Measurements from ENCODE around the gene NTN1. TPM values are rescaled to one million over a fixed set of nuclear protein-coding genes. Genes with fewer than 3 reads are reported as not detected.
A peak's percentile ranks its signal among the peaks of the same experiment; 100 is the strongest.

The NTN1 gene
- total RNA-seq, 2 donors from 2014 or later: 3.6 to 4.0 TPM

GRCh38 chr17:9271989-9272388 is 250.7 kb downstream of the NTN1 start:
- WGBS, 2 donors: 71 to 74% methylated on average over 8 of the region's 8 CpGs
- Histone ChIP-seq H3K36me3 (replicated peaks in 1 of 2; ENCODE audit: insufficient read depth in 1 of 2, low read depth in 2 of 2) (no peaks in the 10 kb centered on the region), H3K27ac (no peak overlapping the region), H3K27me3 (no peaks in the 10 kb centered on the region), H3K4me1 (no peaks in the 10 kb centered on the region), H3K9me3 (no peaks in the 10 kb centered on the region), H3K4me3 (no peak overlapping the region)
- intact Hi-C loops (cut with DNase I): loop anchor here (10.0 kb wide), 1 partner anchor 277 kb away; no protein-coding TSS in a partner anchor
- no peak for TF ChIP-seq CTCF (IDR thresholded peaks at IDR 0.05)
- no peak for TF ChIP-seq POLR2A (IDR thresholded peaks at IDR 0.05)
- DNase-seq: no peak
- ATAC-seq: no peak

- TF ChIP-seq POLR2A (IDR thresholded peaks at IDR 0.05) (no peak), CTCF (IDR thresholded peaks at IDR 0.05) (no peak)
- H3K9me3 ChIP-seq: no peaks in the 10 kb centered on the region
- 88 to 89% methylated on average over 22 of the region's 22 CpGs for WGBS, 2 donors
- H3K27ac ChIP-seq: no peak overlapping the region
- intact Hi-C loops (cut with DNase I): loop anchor here (10.0 kb wide), 1 partner anchor 278 kb away; no protein-coding TSS in a partner anchor
- H3K27me3 ChIP-seq: no peaks in the 10 kb centered on the region
- H3K36me3 ChIP-seq (replicated peaks in 1 of 2; ENCODE audit: insufficient read depth in 1 of 2, low read depth in 2 of 2): no peaks in the 10 kb centered on the region
- no peak for ATAC-seq
- no peak overlapping the region for H3K4me3 ChIP-seq
- no peaks in the 10 kb centered on the region for H3K4me1 ChIP-seq
- no peak for DNase-seq
Observed at GRCh38 chr17:9272501-9273200, 251.3 kb downstream of the NTN1 start.

DNA sequence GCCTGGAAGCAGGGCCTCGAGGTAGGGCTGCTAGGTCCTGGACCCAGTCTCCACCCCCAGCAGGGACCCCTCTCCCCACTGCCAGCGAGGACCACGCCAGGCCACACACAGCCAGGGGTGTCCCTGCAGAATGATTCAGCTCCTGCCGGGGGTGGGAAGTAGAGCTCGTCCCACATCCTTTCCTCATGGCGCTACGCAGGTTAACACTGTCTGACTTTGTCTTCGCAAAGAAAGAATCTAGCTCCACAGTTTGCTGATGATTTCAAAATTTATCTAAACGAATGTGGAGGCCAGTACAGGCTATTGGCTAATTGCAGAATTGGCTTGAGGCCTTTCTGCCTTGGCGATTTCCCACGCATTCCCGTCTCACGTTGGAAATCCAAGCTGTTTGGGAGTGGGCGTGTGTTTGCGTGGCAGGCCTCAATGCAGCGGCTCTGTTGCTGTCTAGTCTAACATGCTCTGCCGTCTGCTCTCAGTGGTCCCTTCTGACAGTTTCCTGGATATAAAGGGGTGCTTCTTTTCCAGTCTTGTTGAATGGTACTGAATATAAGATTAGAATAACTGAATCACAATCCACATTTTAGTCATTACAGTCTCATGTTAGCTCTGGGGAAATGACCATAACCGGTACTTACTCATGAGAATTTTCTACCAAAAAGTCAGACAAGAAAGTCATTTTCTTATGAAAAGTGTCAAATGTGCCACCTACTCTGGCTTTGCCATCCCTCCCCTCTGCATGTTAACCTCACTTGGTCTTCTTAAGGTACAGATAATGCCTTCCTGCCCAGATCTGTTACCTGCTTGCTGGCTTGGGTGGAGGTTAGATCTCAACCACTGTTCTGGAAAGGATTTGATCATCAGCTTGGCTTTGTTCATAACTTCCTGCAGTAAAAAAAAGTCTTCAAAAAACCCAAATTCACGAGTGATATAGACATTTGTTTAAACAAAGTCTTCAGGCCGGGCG is 252.4 kb downstream of the NTN1 start:
- 80% methylated on average over 21 of the region's 21 CpGs for WGBS, 2 donors
- Histone ChIP-seq H3K36me3 (replicated peaks in 1 of 2; ENCODE audit: insufficient read depth in 1 of 2, low read depth in 2 of 2) (no peaks in the 10 kb centered on the region), H3K27me3 (no peaks in the 10 kb centered on the region), H3K4me1 (no peaks in the 10 kb centered on the region), H3K4me3 (no peak overlapping the region), H3K27ac (no peak overlapping the region), H3K9me3 (no peaks in the 10 kb centered on the region)
- intact Hi-C loops (cut with DNase I): loop anchor here (10.0 kb wide), 1 partner anchor 279 kb away; no protein-coding TSS in a partner anchor
- no peak for TF ChIP-seq CTCF (IDR thresholded peaks at IDR 0.05)
- TF ChIP-seq POLR2A (IDR thresholded peaks at IDR 0.05): no peak
- DNase-seq: peak in 1 of 4 donors; percentile 4
- no peak for ATAC-seq

GRCh38 chr17:9274973-9275372 is 253.7 kb downstream of the NTN1 start:
- Histone ChIP-seq H3K4me1 (no peaks in the 10 kb centered on the region), H3K9me3 (no peaks in the 10 kb centered on the region), H3K4me3 (no peak overlapping the region), H3K36me3 (replicated peaks in 1 of 2; ENCODE audit: insufficient read depth in 1 of 2, low read depth in 2 of 2) (no peaks in the 10 kb centered on the region), H3K27me3 (no peaks in the 10 kb centered on the region), H3K27ac (no peak overlapping the region)
- WGBS, 2 donors: 93 to 94% methylated on average over 8 to 9 of the region's 9 CpGs
- TF ChIP-seq POLR2A (IDR thresholded peaks at IDR 0.05) (no peak), CTCF (IDR thresholded peaks at IDR 0.05) (no peak)
- no peak for ATAC-seq
- no peak for DNase-seq
- intact Hi-C loops (cut with DNase I): loop anchor here (10.0 kb wide), 1 partner anchor 280 kb away; no protein-coding TSS in a partner anchor
